Measurements from ENCODE around the gene TMEM82.

GRCh38 chr1:15764890-15765289 is 22.6 kb downstream of the TMEM82 start:
- TF ChIP-seq POLR2A (IDR thresholded peaks at IDR 0.05), result no peak
- TF ChIP-seq CTCF (IDR thresholded peaks at IDR 0.05), result no peak
